Ovary (tissue), 9 donors: Measurements from ENCODE around the gene SRRM3. TPM values are rescaled to one million over a fixed set of nuclear protein-coding genes. Genes with fewer than 3 reads are reported as not detected.
"Not testable (repeated sequence)": the region's sequence is repeated elsewhere in the genome, so short reads cannot be mapped to it uniquely, and the experiment has no call there.

Experiments
- DNase-seq, 5 donors: peaks; one replicate each; pipeline ENCODE4 v3.0.0-alpha.2; 2019 to 2020
- H3K27ac ChIP-seq, 2 donors: fragments of 200-600 bp; one replicate each; pipeline versions ENCODE4 v1.5.1 to v1.8.0; 2019 to 2022
- H3K27me3 ChIP-seq: fragments of 200-600 bp; one replicate; pipeline ENCODE4 v1.8.0; 2022
- H3K36me3 ChIP-seq: fragments of 200-600 bp; sonication (generic); one replicate; pipeline ENCODE4 v1.5.1; 2019
- H3K4me1 ChIP-seq: one replicate; pipeline ENCODE4 v1.8.1; 2013; ENCODE audit warnings: mild to moderate bottlenecking, moderate library complexity; ENCODE audit not compliant: insufficient read depth
- H3K4me3 ChIP-seq: fragments of 200-600 bp; sonication (generic); one replicate; pipeline ENCODE4 v1.5.1; 2017
- H3K9me3 ChIP-seq, 2 donors: fragments of 200-600 bp in 1 of 2; sonication (generic) in 1 of 2; one replicate each; pipeline versions ENCODE4 v1.5.1 to v1.8.1; 2013 to 2019; ENCODE audit warnings: mild to moderate bottlenecking in 1 of 2, moderate library complexity in 1 of 2
- CTCF ChIP-seq, 3 donors: fragments of 450-650 bp in 2 of 3; fragments of 200-600 bp in 1 of 3; IDR thresholded peaks; one replicate each; pipeline versions ENCODE4 v1.5.1 to v1.8.0; 2016 to 2022; ENCODE audit warnings: antibody characterized with exemption in 3 of 3, mild to moderate bottlenecking in 1 of 3
- EP300 ChIP-seq: sonication (generic); formaldehyde crosslinking; IDR thresholded peaks from one replicate; pipeline ENCODE4 v1.6.1; 2017; ENCODE audit warnings: antibody characterized with exemption
- POLR2A ChIP-seq: fragments of 450-650 bp; IDR thresholded peaks from one replicate; pipeline ENCODE4 v1.6.1; 2017; ENCODE audit warnings: antibody characterized with exemption, mild to moderate bottlenecking, moderate library complexity
- WGBS, 3 donors: extraction: QIAGEN DNeasy Blood & Tissue Kit in 1 of 3; methylation state at CpG; one replicate each; pipeline versions ENCODE4 v1.1.5 to v1.1.7; 2013 to 2017; 5-methylcytosine and 5-hydroxymethylcytosine counted together
- intact Hi-C, 4 donors: fragments of 100-400 bp; cut with DNase I; formaldehyde crosslinking; loops; one replicate each; pipeline versions ENCODE4 v1.11.0 to v1.15.1; 2022 to 2023
- polyA plus RNA-seq, 2 donors: library from polyadenylated mRNA; stranded (reverse); fragments of 200-250 nt in 1 of 2; fragments of 350-450 nt in 1 of 2; fragmentation: Illumina TruSeq in 1 of 2; extraction: RNeasy Lipid Tissue Mini Kit (QIAGEN cat#74804) in 1 of 2; gene quantifications; one replicate each; pipeline ENCODE4 v1.2.3, GENCODE V29; 2013 to 2014
- total RNA-seq, 7 donors: library from RNA; depleted of rRNA in 2 of 7; stranded (reverse); fragments of >200 nt in 2 of 7; fragmentation: NEBNext Ultra II Directional in 3 of 7; extraction: Animal tissue kit (Norgen Biotek cat#: 25700) in 3 of 7; gene quantifications; one replicate each; pipeline versions ENCODE4 v1.1.0 to v1.2.4, GENCODE V29; 2016 to 2023
- donor health status: DM: no; HTN: no; CAD: no; lungs with moderate emphysema.
- donor health status: DM: no; HTN: no; CAD: no.
- donor health status: Bipolar disorder and iron deficiency.
- donor health status: DM: yes; HTN: yes; CAD: no.
- donor health status: DM: no; HTN: no; CAD: no.
- donor health status: DM: yes; HTN: yes; CAD: no.

Gene SRRM3
- total and polyA plus RNA-seq, 9 donors: 2.0 to 13.4 (median 4.8) TPM

DNA sequence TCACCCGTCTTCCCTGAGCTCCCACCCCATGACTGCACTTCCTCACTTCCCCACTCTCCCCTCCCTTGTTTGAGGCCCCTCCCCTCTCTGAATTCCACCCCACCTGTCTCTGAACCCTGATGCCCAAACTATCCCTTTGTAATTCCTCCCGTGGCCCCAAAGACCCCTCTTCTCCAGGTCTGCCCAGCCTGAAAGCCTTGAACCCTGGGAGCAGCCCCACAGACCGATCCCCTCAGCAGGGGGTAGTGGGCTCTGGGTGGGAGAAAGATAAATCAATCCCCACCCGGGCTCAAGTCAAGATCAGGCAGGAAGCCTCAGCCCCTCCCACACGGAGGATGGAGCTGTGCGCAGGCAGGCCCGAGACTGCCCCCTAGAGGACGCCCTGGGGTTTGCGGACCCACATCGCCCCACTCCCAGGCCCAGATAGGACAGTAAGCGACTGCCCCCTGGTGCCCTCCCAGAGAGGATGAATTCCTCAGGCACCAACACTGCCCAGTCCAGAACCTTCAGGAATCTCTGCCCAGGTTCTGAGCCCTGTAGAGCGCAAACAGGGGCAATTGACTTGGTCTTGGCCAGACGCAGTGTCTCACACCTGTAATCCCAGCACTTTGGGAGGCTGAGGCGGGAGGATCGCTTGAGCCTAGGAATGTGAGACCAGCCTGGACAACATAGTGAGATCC lies 112.5 kb downstream of the SRRM3 start:
- peak; percentile 94 to 98 (median 97) for DNase-seq
- no peaks in the 10 kb centered on the region for H3K4me1 ChIP-seq
- TF ChIP-seq EP300 (no peak), CTCF (IDR thresholded peaks at IDR 0.05) (peak; percentile 99 to 100 (median 100)), POLR2A (peak; percentile 54)
- H3K36me3 ChIP-seq: no peaks in the 10 kb centered on the region
- intact Hi-C loops: loop anchor here (1.0 to 10.0 kb wide), 6 partner anchors 23 to 149 kb away; no protein-coding TSS in a partner anchor
- H3K27me3 ChIP-seq: no peaks in the 10 kb centered on the region
- no peak overlapping the region for H3K4me3 ChIP-seq
- no peaks in the 10 kb centered on the region for H3K9me3 ChIP-seq
- H3K27ac ChIP-seq: no peak overlapping the region
- WGBS, 3 donors: 8 to 12% (median 9%) methylated on average over 14 to 15 of the region's 15 CpGs

DNA sequence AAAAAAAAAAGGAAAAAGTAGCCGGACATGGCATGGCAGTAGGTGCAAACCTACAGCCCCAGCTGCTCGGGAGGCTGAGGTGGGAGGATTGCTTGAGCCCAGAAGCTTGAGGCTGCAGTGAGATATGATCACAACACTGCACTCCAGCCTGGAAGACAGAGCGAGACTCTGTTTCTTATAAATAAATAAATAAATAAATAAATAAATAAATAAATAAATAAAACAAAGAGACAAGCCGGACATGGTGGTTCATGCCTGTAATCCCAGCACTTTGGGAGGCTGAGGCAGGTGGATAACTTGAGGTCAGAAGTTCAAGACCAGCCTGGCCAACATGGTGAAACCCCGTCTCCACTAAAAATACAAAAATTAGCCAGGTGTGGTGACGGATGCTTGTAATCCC lies 113.0 kb downstream of the SRRM3 start:
- not testable (repeated sequence) for H3K27ac ChIP-seq, H3K4me3 ChIP-seq, H3K36me3 ChIP-seq, H3K4me1 ChIP-seq, H3K9me3 ChIP-seq, H3K27me3 ChIP-seq, DNase-seq
- WGBS, 3 donors: 57 to 65% (median 59%) methylated on average over 6 of the region's 6 CpGs
- intact Hi-C loops: loop anchor here (1.0 to 10.0 kb wide), 7 partner anchors 23 to 150 kb away; partner anchors contain the start of gene YWHAG (in 1 of the 4)

- no peak for DNase-seq
- Histone ChIP-seq H3K36me3 (no peaks in the 10 kb centered on the region), H3K27ac (no peak overlapping the region), H3K4me1 (no peaks in the 10 kb centered on the region), H3K9me3 (no peaks in the 10 kb centered on the region), H3K27me3 (no peaks in the 10 kb centered on the region), H3K4me3 (no peak overlapping the region)
- intact Hi-C loops: loop anchor here in 3 of 4 donors (2.0 to 10.0 kb wide), 5 partner anchors 25 to 151 kb away; partner anchors contain the start of gene YWHAG (in 1 of the 3)
- TF ChIP-seq POLR2A: no peak
- TF ChIP-seq EP300: no peak
- TF ChIP-seq CTCF (IDR thresholded peaks at IDR 0.05): no peak
- 71 to 80% (median 73%) methylated on average over 5 of the region's 5 CpGs for WGBS, 3 donors
Observed at GRCh38 chr7:76315364-76315763, 113.7 kb downstream of the SRRM3 start.

DNA sequence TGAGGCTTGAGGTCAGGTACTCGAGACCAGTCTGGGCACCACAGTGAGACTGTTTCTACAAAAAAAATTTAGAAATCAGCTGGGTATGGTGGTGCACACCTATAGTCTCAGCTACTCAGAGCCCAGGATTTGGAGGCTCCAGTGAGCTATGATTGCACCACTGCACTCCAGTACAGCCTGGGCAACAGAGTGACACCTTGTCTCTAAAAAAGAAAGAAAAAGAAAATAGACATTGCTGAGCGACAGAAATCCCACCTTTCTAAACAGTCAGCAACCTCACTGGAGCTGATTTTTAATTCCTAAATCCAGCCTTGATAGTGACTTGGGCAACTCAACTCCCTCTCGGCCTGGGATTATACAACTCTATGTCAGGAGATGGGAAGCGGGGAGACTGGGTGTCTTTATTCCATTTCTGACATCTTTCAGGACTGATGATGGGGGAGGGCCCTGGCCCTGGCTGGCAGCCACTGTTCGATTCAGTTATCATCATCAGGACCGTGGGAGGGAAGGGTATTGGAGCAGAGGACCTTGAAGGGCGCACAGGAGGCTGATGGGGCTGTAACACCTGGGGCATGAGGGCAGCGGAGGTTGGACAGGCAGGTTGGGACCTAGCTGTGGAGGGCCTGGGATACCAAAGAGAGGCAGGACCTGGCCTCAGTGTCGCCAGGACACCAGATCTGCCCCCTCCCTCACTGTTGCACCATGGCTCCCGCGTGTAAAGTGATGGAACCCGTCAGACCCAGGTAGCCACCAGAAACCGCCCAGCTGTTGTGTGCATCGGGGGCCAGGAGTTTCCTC lies 115.5 kb downstream of the SRRM3 start:
- H3K9me3 ChIP-seq: no peaks in the 10 kb centered on the region
- H3K4me1 ChIP-seq: no peaks in the 10 kb centered on the region
- intact Hi-C loops: loop anchor here in 3 of 4 donors (5.0 to 10.0 kb wide), 3 partner anchors 40 to 152 kb away; partner anchors contain the start of gene YWHAG (in 1 of the 3)
- H3K27ac ChIP-seq: peak overlapping the region; percentile 92 to 97
- peak overlapping the region; percentile 60 for H3K4me3 ChIP-seq
- H3K36me3 ChIP-seq: no peaks in the 10 kb centered on the region
- no peaks in the 10 kb centered on the region for H3K27me3 ChIP-seq
- 49 to 51% (median 50%) methylated on average over 14 of the region's 14 CpGs for WGBS, 3 donors
- TF ChIP-seq CTCF (IDR thresholded peaks at IDR 0.05): no peak
- TF ChIP-seq EP300: no peak
- no peak for TF ChIP-seq POLR2A
- DNase-seq: peak in 4 of 5 donors; percentile 45 to 58 (median 55)
